Measurements from ENCODE around the gene FLAD1. TPM values are rescaled to one million over a fixed set of nuclear protein-coding genes. Genes with fewer than 3 reads are reported as not detected.

FLAD1 gene
- total and polyA plus RNA-seq, 2 donors (not counting 1 experiment from before 2014, with no cell fraction given) = 11.8 to 24.9 TPM

DNA sequence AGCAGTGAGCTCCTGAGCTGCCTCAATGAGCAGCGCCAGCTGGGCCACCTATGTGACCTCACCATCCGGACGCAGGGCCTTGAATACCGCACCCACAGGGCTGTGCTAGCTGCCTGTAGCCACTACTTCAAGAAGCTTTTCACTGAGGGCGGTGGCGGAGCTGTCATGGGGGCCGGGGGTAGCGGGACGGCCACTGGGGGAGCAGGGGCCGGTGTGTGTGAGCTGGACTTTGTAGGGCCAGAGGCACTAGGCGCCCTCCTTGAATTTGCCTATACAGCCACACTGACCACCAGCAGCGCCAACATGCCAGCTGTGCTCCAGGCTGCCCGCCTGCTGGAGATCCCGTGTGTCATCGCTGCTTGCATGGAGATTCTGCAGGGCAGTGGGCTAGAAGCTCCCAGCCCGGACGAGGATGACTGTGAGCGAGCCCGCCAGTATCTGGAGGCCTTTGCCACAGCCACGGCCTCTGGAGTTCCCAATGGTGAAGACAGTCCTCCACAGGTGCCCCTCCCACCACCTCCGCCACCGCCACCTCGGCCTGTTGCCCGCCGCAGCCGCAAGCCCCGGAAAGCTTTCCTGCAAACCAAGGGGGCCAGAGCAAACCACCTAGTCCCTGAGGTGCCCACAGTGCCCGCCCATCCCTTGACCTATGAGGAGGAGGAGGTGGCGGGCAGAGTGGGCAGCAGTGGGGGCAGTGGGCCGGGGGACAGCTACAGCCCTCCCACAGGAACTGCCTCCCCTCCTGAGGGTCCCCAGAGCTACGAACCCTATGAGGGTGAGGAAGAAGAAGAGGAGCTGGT is 31.8 kb downstream of the FLAD1 start:
- Histone ChIP-seq H3K36me3 (ENCODE audit: control insufficient read depth, insufficient read depth, low read length) (peaks cover 7% of the 10 kb centered on the region), H3K27ac (ENCODE audit: insufficient read depth, low read length) (no peak overlapping the region), H4K20me1 (ENCODE audit: control insufficient read depth, extremely low read depth, insufficient read depth, low read length) (no peaks in the 10 kb centered on the region), H2AFZ (ENCODE audit: low read length) (no peak overlapping the region), H3K79me2 (ENCODE audit: control insufficient read depth, insufficient read depth, low read length) (no peaks in the 10 kb centered on the region), H3K4me1 (ENCODE audit: control insufficient read depth, extremely low read depth, insufficient read depth, low read length) (peaks cover 16% of the 10 kb centered on the region), H3K9me3 (ENCODE audit: control insufficient read depth, insufficient read depth, low read depth, low read length) (no peaks in the 10 kb centered on the region), H3K4me3 (replicated peaks in 1 of 4; ENCODE audit: control extremely low read depth in 1 of 4, insufficient read depth in 1 of 4, low read depth in 3 of 4, low read length in 4 of 4) (no peak overlapping the region), H3K9ac (ENCODE audit: insufficient read depth, low read length) (no peak overlapping the region), H3K4me2 (ENCODE audit: extremely low read depth, insufficient read depth, low read length) (no peak overlapping the region), H3K27me3 (ENCODE audit: control insufficient read depth, insufficient read depth, low read length) (no peaks in the 10 kb centered on the region)
- no peak for TF ChIP-seq EZH2 (IDR thresholded peaks at IDR 0.05; ENCODE audit: low read length, missing control alignments)
- TF ChIP-seq, protein P1, sequence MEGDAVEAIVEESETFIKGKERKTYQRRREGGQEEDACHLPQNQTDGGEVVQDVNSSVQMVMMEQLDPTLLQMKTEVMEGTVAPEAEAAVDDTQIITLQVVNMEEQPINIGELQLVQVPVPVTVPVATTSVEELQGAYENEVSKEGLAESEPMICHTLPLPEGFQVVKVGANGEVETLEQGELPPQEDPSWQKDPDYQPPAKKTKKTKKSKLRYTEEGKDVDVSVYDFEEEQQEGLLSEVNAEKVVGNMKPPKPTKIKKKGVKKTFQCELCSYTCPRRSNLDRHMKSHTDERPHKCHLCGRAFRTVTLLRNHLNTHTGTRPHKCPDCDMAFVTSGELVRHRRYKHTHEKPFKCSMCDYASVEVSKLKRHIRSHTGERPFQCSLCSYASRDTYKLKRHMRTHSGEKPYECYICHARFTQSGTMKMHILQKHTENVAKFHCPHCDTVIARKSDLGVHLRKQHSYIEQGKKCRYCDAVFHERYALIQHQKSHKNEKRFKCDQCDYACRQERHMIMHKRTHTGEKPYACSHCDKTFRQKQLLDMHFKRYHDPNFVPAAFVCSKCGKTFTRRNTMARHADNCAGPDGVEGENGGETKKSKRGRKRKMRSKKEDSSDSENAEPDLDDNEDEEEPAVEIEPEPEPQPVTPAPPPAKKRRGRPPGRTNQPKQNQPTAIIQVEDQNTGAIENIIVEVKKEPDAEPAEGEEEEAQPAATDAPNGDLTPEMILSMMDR (conservative IDR thresholded peaks at IDR 0.05 in 1 of 2, IDR thresholded peaks at IDR 0.05 in 1 of 2; ENCODE audit: low read depth in 1 of 2, low read length in 2 of 2) = no peak
- DNase-seq (ENCODE audit: low read depth in 2 of 2) = no peak

DNA sequence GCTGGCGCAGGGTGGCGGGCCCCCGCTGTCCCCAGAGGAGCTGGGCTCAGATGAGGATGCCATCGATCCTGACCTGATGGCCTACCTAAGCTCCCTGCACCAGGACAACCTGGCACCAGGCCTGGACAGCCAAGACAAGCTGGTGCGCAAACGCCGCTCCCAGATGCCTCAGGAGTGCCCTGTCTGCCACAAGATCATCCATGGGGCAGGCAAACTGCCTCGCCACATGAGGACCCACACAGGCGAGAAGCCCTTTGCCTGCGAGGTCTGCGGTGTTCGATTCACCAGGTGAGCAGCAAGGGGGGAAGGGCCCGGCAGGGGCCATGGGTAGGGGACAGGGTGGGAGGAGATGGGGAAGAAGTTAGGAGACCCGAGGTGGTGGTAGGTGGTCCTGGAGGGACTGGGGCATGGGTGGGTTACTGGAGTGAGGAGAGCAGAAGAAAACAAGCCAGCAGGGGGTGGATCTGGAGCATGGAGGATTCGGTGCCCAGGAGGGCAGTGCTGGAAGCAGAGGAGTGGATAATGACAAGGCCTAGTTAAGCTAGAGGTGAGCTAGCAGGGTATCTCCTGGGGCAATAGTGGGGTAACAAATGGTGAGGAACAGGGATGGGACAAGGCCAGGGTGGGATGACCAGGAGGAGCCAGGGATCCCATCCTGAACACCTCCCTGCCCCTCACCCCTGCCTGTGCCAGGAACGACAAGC is 32.5 kb downstream of the FLAD1 start:
- TF ChIP-seq, protein P1 (conservative IDR thresholded peaks at IDR 0.05 in 1 of 2, IDR thresholded peaks at IDR 0.05 in 1 of 2; ENCODE audit: low read depth in 1 of 2, low read length in 2 of 2) = no peak
- no peak for TF ChIP-seq EZH2 (IDR thresholded peaks at IDR 0.05; ENCODE audit: low read length, missing control alignments)
- H3K4me3 ChIP-seq (replicated peaks in 1 of 4; ENCODE audit: control extremely low read depth in 1 of 4, insufficient read depth in 1 of 4, low read depth in 3 of 4, low read length in 4 of 4) = no peak overlapping the region

DNA sequence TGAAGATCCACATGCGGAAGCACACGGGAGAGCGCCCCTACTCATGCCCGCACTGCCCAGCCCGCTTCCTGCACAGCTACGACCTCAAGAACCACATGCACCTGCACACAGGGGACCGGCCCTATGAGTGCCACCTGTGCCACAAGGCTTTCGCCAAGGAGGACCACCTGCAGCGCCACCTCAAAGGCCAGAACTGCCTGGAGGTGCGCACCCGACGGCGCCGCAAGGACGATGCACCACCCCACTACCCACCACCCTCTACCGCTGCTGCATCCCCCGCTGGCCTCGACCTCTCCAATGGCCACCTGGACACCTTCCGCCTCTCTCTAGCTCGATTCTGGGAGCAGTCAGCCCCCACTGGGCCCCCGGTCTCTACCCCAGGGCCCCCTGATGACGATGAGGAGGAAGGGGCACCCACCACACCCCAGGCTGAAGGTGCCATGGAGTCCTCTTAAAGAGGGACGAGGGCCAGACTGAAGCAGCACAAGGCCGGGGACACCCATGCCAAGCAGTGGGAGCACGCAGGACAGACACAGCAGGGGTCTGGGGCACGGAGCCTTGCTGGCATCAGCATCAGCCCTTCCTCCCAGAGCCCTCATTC is 33.2 kb downstream of the FLAD1 start:
- Histone ChIP-seq H3K9me3 (ENCODE audit: control insufficient read depth, insufficient read depth, low read depth, low read length) (no peaks in the 10 kb centered on the region), H3K36me3 (ENCODE audit: control insufficient read depth, insufficient read depth, low read length) (peaks cover 7% of the 10 kb centered on the region), H3K4me2 (ENCODE audit: extremely low read depth, insufficient read depth, low read length) (no peak overlapping the region), H3K27ac (ENCODE audit: insufficient read depth, low read length) (no peak overlapping the region), H3K4me1 (ENCODE audit: control insufficient read depth, extremely low read depth, insufficient read depth, low read length) (peaks cover 16% of the 10 kb centered on the region), H3K27me3 (ENCODE audit: control insufficient read depth, insufficient read depth, low read length) (no peaks in the 10 kb centered on the region), H3K79me2 (ENCODE audit: control insufficient read depth, insufficient read depth, low read length) (no peaks in the 10 kb centered on the region), H3K9ac (ENCODE audit: insufficient read depth, low read length) (no peak overlapping the region), H2AFZ (ENCODE audit: low read length) (no peak overlapping the region), H4K20me1 (ENCODE audit: control insufficient read depth, extremely low read depth, insufficient read depth, low read length) (no peaks in the 10 kb centered on the region), H3K4me3 (replicated peaks in 1 of 4; ENCODE audit: control extremely low read depth in 1 of 4, insufficient read depth in 1 of 4, low read depth in 3 of 4, low read length in 4 of 4) (no peak overlapping the region)
- no peak for DNase-seq (ENCODE audit: low read depth in 2 of 2)
- TF ChIP-seq, protein P1 (conservative IDR thresholded peaks at IDR 0.05 in 1 of 2, IDR thresholded peaks at IDR 0.05 in 1 of 2; ENCODE audit: low read depth in 1 of 2, low read length in 2 of 2) = no peak
- TF ChIP-seq EZH2 (IDR thresholded peaks at IDR 0.05; ENCODE audit: low read length, missing control alignments) = no peak

More for the DNA sequence above, 32.5 kb downstream of the FLAD1 start:
- Histone ChIP-seq H3K4me1 (ENCODE audit: control insufficient read depth, extremely low read depth, insufficient read depth, low read length) (peaks cover 16% of the 10 kb centered on the region), H3K4me2 (ENCODE audit: extremely low read depth, insufficient read depth, low read length) (no peak overlapping the region), H2AFZ (ENCODE audit: low read length) (no peak overlapping the region), H3K9me3 (ENCODE audit: control insufficient read depth, insufficient read depth, low read depth, low read length) (no peaks in the 10 kb centered on the region), H3K79me2 (ENCODE audit: control insufficient read depth, insufficient read depth, low read length) (no peaks in the 10 kb centered on the region), H3K27me3 (ENCODE audit: control insufficient read depth, insufficient read depth, low read length) (no peaks in the 10 kb centered on the region), H3K27ac (ENCODE audit: insufficient read depth, low read length) (no peak overlapping the region), H3K36me3 (ENCODE audit: control insufficient read depth, insufficient read depth, low read length) (peaks cover 7% of the 10 kb centered on the region), H4K20me1 (ENCODE audit: control insufficient read depth, extremely low read depth, insufficient read depth, low read length) (no peaks in the 10 kb centered on the region), H3K9ac (ENCODE audit: insufficient read depth, low read length) (no peak overlapping the region)
- no peak for DNase-seq (ENCODE audit: low read depth in 2 of 2)

Measured in fibroblast of lung (primary cell).